ENCODE data around the gene ISCU. TPM values are rescaled to one million over a fixed set of nuclear protein-coding genes. Genes with fewer than 3 reads are reported as not detected.

ISCU gene
- total and polyA plus RNA-seq, 4 donors = 86.2 to 132 (median 94.3) TPM

DNA sequence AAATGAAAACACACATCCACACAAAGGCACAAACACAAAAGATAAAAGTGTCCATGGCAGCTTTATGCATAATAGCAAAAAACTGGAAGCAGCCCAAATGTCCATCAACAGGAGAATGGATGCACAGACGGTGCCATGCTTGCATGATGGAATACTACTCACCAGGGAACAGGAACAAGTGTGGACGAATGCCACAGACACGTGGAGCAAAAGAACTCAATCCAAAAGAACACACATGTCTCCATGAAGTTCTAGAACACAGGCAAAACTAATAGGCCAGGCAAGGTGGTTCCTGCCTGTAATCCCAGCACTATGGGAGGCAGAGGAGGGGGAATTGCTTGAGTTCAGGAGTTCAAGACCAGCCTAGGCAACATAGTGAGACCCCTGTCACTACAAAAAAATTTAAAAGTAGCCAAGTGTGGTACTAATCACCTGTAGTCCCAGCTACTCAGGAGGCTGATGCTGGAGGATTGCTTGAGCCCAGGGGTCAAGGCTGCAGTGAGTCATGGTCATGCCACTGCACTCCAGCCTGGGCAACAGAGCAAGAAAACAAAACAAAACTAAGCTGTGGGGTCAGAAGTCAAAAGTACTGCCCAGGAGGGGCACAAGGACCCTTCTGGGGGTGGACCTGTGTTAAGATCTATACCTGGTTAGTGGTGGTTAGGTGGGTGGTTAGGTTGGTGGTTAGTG, 42.7 kb downstream of the ISCU start:
- DNase-seq = no peak
- TF ChIP-seq, protein P1, sequence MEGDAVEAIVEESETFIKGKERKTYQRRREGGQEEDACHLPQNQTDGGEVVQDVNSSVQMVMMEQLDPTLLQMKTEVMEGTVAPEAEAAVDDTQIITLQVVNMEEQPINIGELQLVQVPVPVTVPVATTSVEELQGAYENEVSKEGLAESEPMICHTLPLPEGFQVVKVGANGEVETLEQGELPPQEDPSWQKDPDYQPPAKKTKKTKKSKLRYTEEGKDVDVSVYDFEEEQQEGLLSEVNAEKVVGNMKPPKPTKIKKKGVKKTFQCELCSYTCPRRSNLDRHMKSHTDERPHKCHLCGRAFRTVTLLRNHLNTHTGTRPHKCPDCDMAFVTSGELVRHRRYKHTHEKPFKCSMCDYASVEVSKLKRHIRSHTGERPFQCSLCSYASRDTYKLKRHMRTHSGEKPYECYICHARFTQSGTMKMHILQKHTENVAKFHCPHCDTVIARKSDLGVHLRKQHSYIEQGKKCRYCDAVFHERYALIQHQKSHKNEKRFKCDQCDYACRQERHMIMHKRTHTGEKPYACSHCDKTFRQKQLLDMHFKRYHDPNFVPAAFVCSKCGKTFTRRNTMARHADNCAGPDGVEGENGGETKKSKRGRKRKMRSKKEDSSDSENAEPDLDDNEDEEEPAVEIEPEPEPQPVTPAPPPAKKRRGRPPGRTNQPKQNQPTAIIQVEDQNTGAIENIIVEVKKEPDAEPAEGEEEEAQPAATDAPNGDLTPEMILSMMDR (IDR thresholded peaks at IDR 0.05; ENCODE audit: control extremely low read depth, extremely low read depth) = no peak
- no peaks in the 10 kb centered on the region for H3K9me3 ChIP-seq (ENCODE audit: control insufficient read depth in 4 of 4, insufficient read depth in 3 of 4, low read length in 3 of 4)

DNA sequence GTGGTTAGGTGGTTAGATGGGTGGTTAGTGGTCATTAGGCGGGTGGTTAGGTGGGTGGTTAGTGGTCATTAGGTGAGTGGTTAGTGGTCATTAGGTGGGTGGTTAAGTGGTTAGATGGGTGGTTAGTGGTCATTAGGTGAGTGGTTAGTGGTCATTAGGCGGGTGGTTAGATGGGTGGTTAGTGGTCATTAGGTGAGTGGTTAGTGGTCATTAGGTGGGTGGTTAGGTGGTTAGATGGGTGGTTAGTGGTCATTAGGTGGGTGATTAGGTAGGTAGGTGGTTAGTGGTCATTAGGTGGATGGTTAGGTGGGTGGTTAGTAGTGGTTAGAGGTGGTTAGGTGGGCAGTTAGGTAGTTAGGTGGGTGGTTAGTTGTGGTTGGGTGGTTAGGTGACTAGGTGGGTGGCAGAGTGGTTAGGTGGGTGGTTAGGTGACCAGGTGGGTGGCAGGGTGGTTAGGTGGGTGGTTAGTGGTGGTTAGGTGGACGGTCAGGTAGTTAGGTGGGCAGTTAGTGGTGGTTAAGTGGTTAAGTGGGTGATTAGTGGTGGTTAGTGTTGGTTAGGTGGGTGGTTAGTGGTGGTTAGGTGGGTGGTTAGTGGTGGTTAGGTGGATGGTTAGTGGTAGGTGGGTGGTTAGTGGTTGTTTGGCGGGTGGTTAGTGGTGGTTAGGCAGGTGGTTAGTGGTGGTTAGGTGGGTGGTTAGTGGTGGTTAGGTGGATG, 43.5 kb downstream of the ISCU start:
- Histone ChIP-seq H3K36me3 (ENCODE audit: control insufficient read depth in 4 of 4, insufficient read depth in 4 of 4, low read length in 4 of 4) (no peaks in the 10 kb centered on the region), H3K9me3 (ENCODE audit: control insufficient read depth in 4 of 4, insufficient read depth in 3 of 4, low read length in 3 of 4) (no peaks in the 10 kb centered on the region), H3K4me3 (no peak overlapping the region), H3K27me3 (ENCODE audit: control insufficient read depth in 3 of 3, insufficient read depth in 3 of 3, low read length in 2 of 3) (no peaks in the 10 kb centered on the region), H3K9ac (ENCODE audit: insufficient read depth in 1 of 2, low read length in 2 of 2) (no peak overlapping the region), H3K4me1 (ENCODE audit: control insufficient read depth in 5 of 5, insufficient read depth in 5 of 5, low read length in 5 of 5) (peaks cover 0 to 16% (median 7%) of the 10 kb centered on the region in 5 donors), H3K27ac (ENCODE audit: low read depth in 1 of 2, low read length in 1 of 2) (no peak overlapping the region)
- TF ChIP-seq, protein P1 (IDR thresholded peaks at IDR 0.05; ENCODE audit: control extremely low read depth, extremely low read depth) = no peak
- 92 to 95% methylated on average over 4 of the region's 4 CpGs for WGBS, 2 donors
- no peak for ATAC-seq (ENCODE audit: insufficient read depth, low FRiP score)
- no peak for DNase-seq

More for the DNA sequence above, 42.7 kb downstream of the ISCU start:
- H3K27me3 ChIP-seq (ENCODE audit: control insufficient read depth in 3 of 3, insufficient read depth in 3 of 3, low read length in 2 of 3) = no peaks in the 10 kb centered on the region
- no peak overlapping the region for H3K4me3 ChIP-seq
- no peak for ATAC-seq (ENCODE audit: insufficient read depth, low FRiP score)
- peaks cover 0 to 9% (median 5%) of the 10 kb centered on the region in 5 donors for H3K4me1 ChIP-seq (ENCODE audit: control insufficient read depth in 5 of 5, insufficient read depth in 5 of 5, low read length in 5 of 5)
- no peak overlapping the region for H3K27ac ChIP-seq (ENCODE audit: low read depth in 1 of 2, low read length in 1 of 2)
- no peak overlapping the region for H3K9ac ChIP-seq (ENCODE audit: insufficient read depth in 1 of 2, low read length in 2 of 2)
- no peaks in the 10 kb centered on the region for H3K36me3 ChIP-seq (ENCODE audit: control insufficient read depth in 4 of 4, insufficient read depth in 4 of 4, low read length in 4 of 4)
- 68 to 82% methylated on average over 3 of the region's 3 CpGs for WGBS, 2 donors

DNA sequence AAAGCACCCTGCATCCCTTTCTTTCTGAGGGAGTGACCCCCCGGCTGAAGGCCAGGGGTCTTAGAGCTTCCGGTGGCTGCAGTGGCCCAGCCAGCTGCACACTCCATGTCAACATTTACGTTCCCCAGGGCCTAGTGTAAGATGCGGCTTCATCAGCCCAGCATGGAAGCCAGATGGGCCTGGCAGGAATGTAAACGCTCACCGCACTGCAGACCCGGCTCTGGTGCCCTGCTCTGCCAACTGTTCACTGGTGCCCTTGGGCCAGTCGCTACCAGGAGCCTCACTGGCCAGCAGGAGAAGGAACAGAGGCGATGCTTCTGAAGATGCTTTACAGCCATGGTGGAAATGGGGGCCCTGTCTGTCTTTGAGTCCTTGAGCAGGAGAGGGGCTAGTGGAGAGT, 44.1 kb downstream of the ISCU start:
- ATAC-seq (ENCODE audit: insufficient read depth, low FRiP score) (no peak), DNase-seq (no peak)
- TF ChIP-seq, protein P1 (IDR thresholded peaks at IDR 0.05; ENCODE audit: control extremely low read depth, extremely low read depth) = no peak
- Histone ChIP-seq H3K36me3 (ENCODE audit: control insufficient read depth in 4 of 4, insufficient read depth in 4 of 4, low read length in 4 of 4) (no peaks in the 10 kb centered on the region), H3K27ac (ENCODE audit: low read depth in 1 of 2, low read length in 1 of 2) (no peak overlapping the region), H3K9ac (ENCODE audit: insufficient read depth in 1 of 2, low read length in 2 of 2) (no peak overlapping the region), H3K4me3 (no peak overlapping the region), H3K9me3 (ENCODE audit: control insufficient read depth in 4 of 4, insufficient read depth in 3 of 4, low read length in 3 of 4) (no peaks in the 10 kb centered on the region), H3K27me3 (ENCODE audit: control insufficient read depth in 3 of 3, insufficient read depth in 3 of 3, low read length in 2 of 3) (no peaks in the 10 kb centered on the region), H3K4me1 (ENCODE audit: control insufficient read depth in 5 of 5, insufficient read depth in 5 of 5, low read length in 5 of 5) (peaks cover 0 to 18% (median 7%) of the 10 kb centered on the region in 5 donors)
- WGBS, 2 donors = 78 to 84% methylated on average over 9 of the region's 9 CpGs

Data from lung (tissue), 12 donors.